Thyroid gland (tissue), 4 donors: ENCODE results near the gene HYAL4. TPM values are rescaled to one million over a fixed set of nuclear protein-coding genes. Genes with fewer than 3 reads are reported as not detected.
"Not testable (repeated sequence)": the region's sequence is repeated elsewhere in the genome, so short reads cannot be mapped to it uniquely, and the experiment has no call there.

Experiments
- DNase-seq, 2 donors: peaks; one replicate each; pipeline ENCODE4 v3.0.0-alpha.2; 2019
- H3K27ac ChIP-seq, 3 donors: fragments of 200-600 bp; sonication (generic); 1 replicate in 2 of 3; 2 replicates in 1 of 3; pipeline ENCODE4 v1.5.1; 2016 to 2019; ENCODE audit warnings: mild to moderate bottlenecking in 1 of 3, moderate library complexity in 1 of 3
- H3K27me3 ChIP-seq: fragments of 200-600 bp; sonication (generic); one replicate; pipeline ENCODE4 v1.5.1; 2019
- H3K36me3 ChIP-seq, 2 donors: fragments of 200-600 bp; sonication (generic); one replicate each; pipeline ENCODE4 v1.5.1; 2016 to 2019
- H3K4me1 ChIP-seq, 2 donors: fragments of 200-600 bp; sonication (generic); one replicate each; pipeline ENCODE4 v1.5.1; 2017 to 2019
- H3K4me3 ChIP-seq, 3 donors: fragments of 200-600 bp; sonication (generic); replicated peaks in 1 of 3; 1 replicate in 2 of 3; 2 replicates in 1 of 3; pipeline ENCODE4 v1.5.1; 2016; ENCODE audit warnings: mild to moderate bottlenecking in 1 of 3
- H3K9me3 ChIP-seq: fragments of 200-600 bp; sonication (generic); one replicate; pipeline ENCODE4 v1.5.1; 2017
- CTCF ChIP-seq, 6 experiments: fragments of 200-600 bp in 3 of 6; fragments of 450-650 bp in 3 of 6; sonication (generic) in 3 of 6; IDR thresholded peaks; one replicate each; pipeline ENCODE4 v1.5.1; 2016 to 2019; ENCODE audit warnings: antibody characterized with exemption in 6 of 6, mild to moderate bottlenecking in 2 of 6, inconsistent platforms in 1 of 6, moderate library complexity in 1 of 6
- POLR2A ChIP-seq, 2 donors: fragments of 450-650 bp; IDR thresholded peaks; one replicate each; pipeline ENCODE4 v1.6.1; 2017; ENCODE audit warnings: antibody characterized with exemption in 2 of 2, mild to moderate bottlenecking in 2 of 2, moderate library complexity in 1 of 2
- WGBS, 2 donors: methylation state at CpG; one replicate each; pipeline ENCODE4 v1.1.5; 2017; 5-methylcytosine and 5-hydroxymethylcytosine counted together
- intact Hi-C: fragments of 100-400 bp; cut with DNase I; formaldehyde crosslinking; loops from one replicate; pipeline ENCODE4 v1.15.1; 2023
- total RNA-seq, 4 donors: library from RNA; depleted of rRNA; stranded (reverse); fragments of >200 nt; gene quantifications; one replicate each; pipeline ENCODE4 v1.2.3, GENCODE V29; 2016

HYAL4 gene
- total RNA-seq, 4 donors from 2014 or later: 0.13 to 0.89 TPM; not detected in 2

GRCh38 chr7:123845823-123846216 is 851 bp downstream of the HYAL4 start:
- H3K27me3 ChIP-seq: no peaks in the 10 kb centered on the region
- no peak overlapping the region for H3K4me3 ChIP-seq
- no peak overlapping the region for H3K27ac ChIP-seq
- intact Hi-C loops: no loop called here
- no peak for TF ChIP-seq CTCF (IDR thresholded peaks at IDR 0.05)
- TF ChIP-seq POLR2A (IDR thresholded peaks at IDR 0.05): no peak
- WGBS, 2 donors: 85 to 92% methylated on average over 1 of the region's 1 CpG
- no peaks in the 10 kb centered on the region for H3K36me3 ChIP-seq
- no peaks in the 10 kb centered on the region for H3K4me1 ChIP-seq
- H3K9me3 ChIP-seq: no peaks in the 10 kb centered on the region
- DNase-seq: no peak

GRCh38 chr7:123846217-123846891 is 1.4 kb downstream of the HYAL4 start:
- intact Hi-C loops: no loop called here
- WGBS, 2 donors: 49 to 66% methylated on average over 3 of the region's 3 CpGs
- no peak for DNase-seq
- no peak for TF ChIP-seq CTCF (IDR thresholded peaks at IDR 0.05)
- no peak for TF ChIP-seq POLR2A (IDR thresholded peaks at IDR 0.05)
- Histone ChIP-seq H3K4me3 (no peak overlapping the region), H3K36me3 (no peaks in the 10 kb centered on the region), H3K4me1 (no peaks in the 10 kb centered on the region), H3K27ac (no peak overlapping the region), H3K9me3 (no peaks in the 10 kb centered on the region), H3K27me3 (no peaks in the 10 kb centered on the region)

- no peak for DNase-seq
- no peak overlapping the region for H3K27ac ChIP-seq
- no peaks in the 10 kb centered on the region for H3K27me3 ChIP-seq
- H3K9me3 ChIP-seq: no peaks in the 10 kb centered on the region
- WGBS, 2 donors: 87 to 90% methylated on average over 1 of the region's 1 CpG
- H3K4me3 ChIP-seq: no peak overlapping the region
- H3K4me1 ChIP-seq: no peaks in the 10 kb centered on the region
- TF ChIP-seq CTCF (IDR thresholded peaks at IDR 0.05): no peak
- TF ChIP-seq POLR2A (IDR thresholded peaks at IDR 0.05): no peak
- intact Hi-C loops: no loop called here
- H3K36me3 ChIP-seq: no peaks in the 10 kb centered on the region
Observed at GRCh38 chr7:123847868-123848267, 2.9 kb downstream of the HYAL4 start.

GRCh38 chr7:123849855-123850254 is 4.9 kb downstream of the HYAL4 start:
- Histone ChIP-seq H3K4me1 (no peaks in the 10 kb centered on the region), H3K27ac (no peak overlapping the region), H3K9me3 (no peaks in the 10 kb centered on the region), H3K4me3 (no peak overlapping the region), H3K36me3 (no peaks in the 10 kb centered on the region), H3K27me3 (no peaks in the 10 kb centered on the region)
- no peak for DNase-seq
- 85 to 97% methylated on average over 1 of the region's 1 CpG for WGBS, 2 donors
- intact Hi-C loops: no loop called here
- TF ChIP-seq CTCF (IDR thresholded peaks at IDR 0.05) (no peak), POLR2A (IDR thresholded peaks at IDR 0.05) (no peak)

- H3K9me3 ChIP-seq, H3K27me3 ChIP-seq, H3K27ac ChIP-seq, H3K36me3 ChIP-seq, H3K4me3 ChIP-seq, intact Hi-C loops, H3K4me1 ChIP-seq, DNase-seq: not testable (repeated sequence)
- WGBS, 2 donors: 95 to 97% methylated on average over 5 of the region's 5 CpGs
Observed at GRCh38 chr7:123851404-123851803, 6.4 kb downstream of the HYAL4 start.

- H3K9me3 ChIP-seq, H3K4me3 ChIP-seq, H3K27ac ChIP-seq, H3K27me3 ChIP-seq, H3K4me1 ChIP-seq, DNase-seq, H3K36me3 ChIP-seq, intact Hi-C loops: not testable (repeated sequence)
- 80 to 84% methylated on average over 2 of the region's 2 CpGs for WGBS, 2 donors
Observed at GRCh38 chr7:123854291-123854690, 9.3 kb downstream of the HYAL4 start.

GRCh38 chr7:123856428-123856827 is 11.5 kb downstream of the HYAL4 start:
- not testable (repeated sequence) for DNase-seq
- no CpG with 5 or more reads among the region's 1 CpG for WGBS, 2 donors

More at GRCh38 chr7:123856428-123856827, 11.5 kb downstream of the HYAL4 start:
- H3K27ac ChIP-seq, H3K36me3 ChIP-seq, H3K4me1 ChIP-seq, H3K4me3 ChIP-seq, H3K9me3 ChIP-seq, H3K27me3 ChIP-seq, intact Hi-C loops: not testable (repeated sequence)
